Neutrophil (primary cell): ENCODE results near the gene HDAC11.

Experiments used
- H3K27ac ChIP-seq: fragments of 200-600 bp; sonication (generic); 2 replicates; pipeline ENCODE4 v1.5.1; 2016; ENCODE audit warnings: mild to moderate bottlenecking, moderate library complexity
- H3K27me3 ChIP-seq: fragments of 200-600 bp; sonication (generic); 2 replicates; pipeline ENCODE4 v1.6.0; 2016; ENCODE audit warnings: mild to moderate bottlenecking
- H3K36me3 ChIP-seq: fragments of 200-600 bp; sonication (generic); 2 replicates; pipeline ENCODE4 v1.5.1; 2017
- H3K4me1 ChIP-seq, 2 experiments: fragments of 200-600 bp in 1 of 2; sonication (generic) in 1 of 2; 1 replicate in 1 of 2; 2 replicates in 1 of 2; pipeline versions ENCODE4 v1.5.1 to v1.6.1; 2013 to 2016; ENCODE audit warnings: low read depth in 1 of 2, low read length in 1 of 2, mild to moderate bottlenecking in 1 of 2, moderate library complexity in 1 of 2; ENCODE audit not compliant: control insufficient read depth in 1 of 2, insufficient read depth in 1 of 2
- H3K4me3 ChIP-seq, 2 experiments: fragments of 200-600 bp in 1 of 2; sonication (generic) in 1 of 2; 1 replicate in 1 of 2; 2 replicates in 1 of 2; pipeline ENCODE4 v1.5.1; 2013 to 2016; ENCODE audit warnings: low read depth in 1 of 2, low read length in 1 of 2, mild to moderate bottlenecking in 1 of 2, moderate library complexity in 1 of 2
- H3K9me3 ChIP-seq: fragments of 200-600 bp; sonication (generic); 2 replicates; pipeline ENCODE4 v1.5.1; 2016
- CTCF ChIP-seq: fragments of 200-600 bp; sonication (generic); IDR thresholded peaks from 2 replicates; pipeline ENCODE4 v1.5.1; 2016; ENCODE audit warnings: antibody characterized with exemption

Gene HDAC11

DNA sequence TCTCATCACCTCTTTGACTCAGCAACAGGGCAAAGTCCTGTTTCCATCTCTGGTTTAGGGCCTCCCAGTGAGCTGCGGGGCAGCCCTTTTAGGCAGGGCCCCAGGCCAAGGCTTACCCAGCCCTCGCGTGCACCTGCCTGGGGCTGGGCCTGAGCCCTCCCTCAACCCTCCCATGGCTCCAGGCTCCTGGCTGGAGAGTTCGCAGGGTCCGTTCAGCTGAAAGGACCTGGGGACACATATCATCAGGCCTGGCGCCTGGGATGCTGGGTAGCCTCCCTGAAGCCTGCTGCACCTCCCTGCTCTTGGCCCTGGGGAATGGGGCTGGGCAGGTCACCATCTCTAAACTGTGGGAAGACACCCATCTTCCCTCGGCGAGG lies 29.7 kb downstream of the HDAC11 start:
- Histone ChIP-seq H3K27me3 (peaks cover 17% of the 10 kb centered on the region), H3K9me3 (no peaks in the 10 kb centered on the region), H3K36me3 (no peaks in the 10 kb centered on the region), H3K27ac (no peak overlapping the region), H3K4me3 (no peak overlapping the region), H3K4me1 (no peaks in the 10 kb centered on the region)
- no peak for TF ChIP-seq CTCF

DNA sequence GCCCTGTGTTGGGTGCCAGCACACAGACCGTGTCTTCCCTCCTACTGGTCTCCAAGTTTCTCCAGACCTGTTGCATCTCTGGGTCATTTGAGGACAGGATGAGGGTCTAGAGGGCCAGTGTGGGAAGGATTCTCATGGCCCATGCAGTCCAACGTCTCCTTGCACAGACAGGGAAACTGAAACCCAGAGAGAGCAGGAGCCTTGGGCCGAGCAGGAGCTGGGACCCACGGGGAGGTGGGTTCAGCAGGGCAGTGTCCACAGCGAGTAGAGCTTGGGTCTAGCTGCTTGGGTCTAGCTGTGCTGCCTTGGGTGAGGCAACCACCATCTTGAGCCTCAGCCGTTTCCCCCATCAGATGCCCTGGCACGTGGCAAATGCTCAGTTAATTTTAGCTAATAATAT lies 32.3 kb downstream of the HDAC11 start:
- no peaks in the 10 kb centered on the region for H3K4me1 ChIP-seq
- peaks cover 7% of the 10 kb centered on the region for H3K27me3 ChIP-seq
- H3K27ac ChIP-seq = no peak overlapping the region
- no peaks in the 10 kb centered on the region for H3K36me3 ChIP-seq
- no peaks in the 10 kb centered on the region for H3K9me3 ChIP-seq
- H3K4me3 ChIP-seq = no peak overlapping the region
- no peak for TF ChIP-seq CTCF

DNA sequence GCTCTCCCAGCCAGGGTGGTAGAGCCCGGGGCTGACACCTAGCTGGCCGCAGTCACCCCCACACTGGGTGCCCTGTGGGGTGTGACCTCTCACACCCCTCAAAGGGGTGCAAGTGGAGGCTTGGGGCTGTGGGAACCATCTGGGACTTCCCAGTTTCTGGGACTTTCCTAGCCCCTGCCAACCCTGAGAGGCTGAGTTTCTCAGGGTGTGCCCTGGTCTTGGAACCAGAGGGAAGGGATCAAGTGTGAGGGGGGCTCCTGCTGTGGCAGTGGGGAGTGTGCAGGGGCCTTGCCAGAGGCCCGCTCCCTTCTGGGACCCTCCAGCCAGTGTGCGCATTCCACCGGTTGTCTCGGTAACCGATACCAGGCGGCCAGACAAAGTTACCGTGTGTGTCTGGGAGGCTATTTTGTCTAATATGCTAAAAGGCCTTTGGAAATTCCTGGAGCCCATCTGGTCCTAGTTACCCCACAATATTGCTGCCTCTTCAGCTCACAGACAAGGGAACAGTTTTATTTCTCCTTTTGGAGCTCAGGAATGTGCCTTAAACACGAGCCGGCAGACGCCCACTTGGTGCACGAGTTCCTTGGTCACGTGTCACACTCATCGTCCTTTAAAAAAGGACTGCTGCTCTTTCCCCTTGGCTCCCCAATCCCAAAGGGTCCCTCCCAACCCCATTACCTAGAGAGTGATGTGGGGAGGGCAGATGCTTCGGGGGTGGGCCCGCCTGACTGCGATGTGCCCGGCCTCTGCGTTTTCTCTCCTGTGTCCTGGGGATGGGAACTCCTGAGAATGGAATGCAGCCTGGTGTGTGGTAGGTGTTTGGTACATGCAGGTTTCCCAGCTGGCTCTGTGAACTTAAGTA lies 33.2 kb downstream of the HDAC11 start:
- H3K27ac ChIP-seq = no peak overlapping the region

GRCh38 chr3:13513913-13514517 lies 33.9 kb downstream of the HDAC11 start:
- H3K9me3 ChIP-seq = no peaks in the 10 kb centered on the region
- TF ChIP-seq CTCF = no peak
- no peak overlapping the region for H3K4me3 ChIP-seq
- H3K27ac ChIP-seq = no peak overlapping the region
- no peaks in the 10 kb centered on the region for H3K36me3 ChIP-seq
- no peaks in the 10 kb centered on the region for H3K27me3 ChIP-seq
- H3K4me1 ChIP-seq = no peaks in the 10 kb centered on the region

More for the DNA sequence above, 33.2 kb downstream of the HDAC11 start:
- Histone ChIP-seq H3K4me3 (no peak overlapping the region), H3K4me1 (no peaks in the 10 kb centered on the region), H3K27me3 (no peaks in the 10 kb centered on the region), H3K36me3 (no peaks in the 10 kb centered on the region), H3K9me3 (no peaks in the 10 kb centered on the region)
- TF ChIP-seq CTCF = no peak

DNA sequence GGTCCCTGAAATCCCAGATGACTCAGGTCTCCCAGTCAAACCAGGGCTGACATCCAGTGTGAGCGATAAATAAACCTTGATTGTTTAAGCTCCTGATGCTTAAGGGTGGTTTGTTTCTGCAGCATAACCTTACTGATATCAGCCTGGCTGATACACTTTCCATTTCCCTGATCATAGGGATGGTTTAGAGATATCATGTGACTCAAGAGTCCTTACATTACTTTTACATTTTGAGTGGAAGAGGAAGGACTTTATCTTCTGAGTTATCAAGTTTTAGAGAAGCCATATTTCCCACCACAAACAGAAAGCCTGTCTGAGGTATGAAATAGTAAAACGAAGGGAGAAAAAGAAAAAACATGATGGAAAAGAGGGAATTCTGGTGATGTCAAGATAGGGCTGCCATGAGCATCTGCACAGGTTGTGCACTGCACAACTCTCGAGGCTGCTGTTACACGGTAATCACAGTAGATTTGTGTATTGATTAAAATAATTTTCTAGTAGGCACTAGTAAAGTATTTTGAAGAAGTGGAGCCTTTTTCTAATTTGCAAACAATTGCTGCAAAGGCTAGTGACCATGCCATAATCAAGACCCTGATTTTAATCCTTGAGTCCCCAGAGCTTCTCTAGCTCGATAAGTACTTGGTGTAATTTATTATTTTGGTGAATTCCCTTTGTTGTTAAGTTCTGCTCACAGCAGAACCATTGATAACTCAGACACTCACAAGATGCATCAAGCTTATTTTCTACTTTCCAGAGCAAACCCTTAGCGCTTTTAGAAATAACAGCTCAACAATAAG lies 34.7 kb downstream of the HDAC11 start:
- Histone ChIP-seq H3K36me3 (no peaks in the 10 kb centered on the region), H3K27me3 (no peaks in the 10 kb centered on the region), H3K4me3 (no peak overlapping the region), H3K27ac (no peak overlapping the region), H3K4me1 (no peaks in the 10 kb centered on the region), H3K9me3 (no peaks in the 10 kb centered on the region)
- TF ChIP-seq CTCF = no peak
